NCI-H1417 treated with DMSO at 0.1 percent for 48 hours (cell line): ENCODE data around the gene CFAP69.
A peak's percentile ranks its signal among the peaks of the same experiment; 100 is the strongest.
"Not testable (repeated sequence)": the region's sequence is repeated elsewhere in the genome, so short reads cannot be mapped to it uniquely, and the experiment has no call there.

Experiments used
- DNase-seq: peaks from one replicate; lab custom pipeline; 2025; lab: John Stamatoyannopoulos, UW

Gene CFAP69

GRCh38 chr7:90270431-90271178, 25.6 kb downstream of the CFAP69 start:
- DNase-seq = no peak

- DNase-seq = no peak
These were observed 26.8 kb downstream of the CFAP69 start for GRCh38 chr7:90271753-90272152.

- DNase-seq = no peak
These were observed 27.3 kb downstream of the CFAP69 start for GRCh38 chr7:90272242-90272641.

- DNase-seq = no peak
These were observed 29.2 kb downstream of the CFAP69 start for GRCh38 chr7:90274161-90274560.

GRCh38 chr7:90276033-90276728, 31.2 kb downstream of the CFAP69 start:
- no peak for DNase-seq

GRCh38 chr7:90288154-90288553, 43.2 kb downstream of the CFAP69 start:
- no peak for DNase-seq

GRCh38 chr7:90290244-90291113, 45.5 kb downstream of the CFAP69 start:
- no peak for DNase-seq

- DNase-seq = peak; percentile 1
These were observed 53.4 kb downstream of the CFAP69 start for GRCh38 chr7:90298145-90299038.

- DNase-seq = no peak
These were observed 58.3 kb downstream of the CFAP69 start for GRCh38 chr7:90303241-90303640.

- DNase-seq = no peak
These were observed 64.9 kb downstream of the CFAP69 start for GRCh38 chr7:90309872-90310271.

- no peak for DNase-seq
These were observed 66.2 kb downstream of the CFAP69 start for GRCh38 chr7:90311175-90311574.

- DNase-seq = no peak
These were observed 67.8 kb downstream of the CFAP69 start for GRCh38 chr7:90312745-90313144.

- no peak for DNase-seq
These were observed 68.9 kb downstream of the CFAP69 start for GRCh38 chr7:90313907-90314306.

GRCh38 chr7:90320014-90320413, 75.0 kb downstream of the CFAP69 start:
- DNase-seq = no peak

- no peak for DNase-seq
These were observed 75.4 kb downstream of the CFAP69 start for GRCh38 chr7:90320418-90320800.

- no peak for DNase-seq
These were observed 76.0 kb downstream of the CFAP69 start, which contains the start of gene FAM237B for GRCh38 chr7:90320801-90321494. FAM237B (minus strand) TSS chr7:90321304; CDS start chr7:90319748, 1,556 bp downstream.

GRCh38 chr7:90322837-90323236, 77.9 kb downstream of the CFAP69 start:
- DNase-seq = no peak

- no peak for DNase-seq
These were observed 81.5 kb downstream of the CFAP69 start for GRCh38 chr7:90326500-90326899.

- DNase-seq = no peak
These were observed 89.3 kb downstream of the CFAP69 start for GRCh38 chr7:90334193-90334843.

- DNase-seq = not testable (repeated sequence)
These were observed 90.0 kb downstream of the CFAP69 start for GRCh38 chr7:90334926-90335325.
